HG02970 (cell line): Measurements from ENCODE around the gene SLIT1.

Experiments used
- ATAC-seq: cut with Tn5 transposase; IDR thresholded peaks from one replicate; pipeline ENCODE4 v1.9.1; 2021; ENCODE audit warnings: mild to moderate bottlenecking, moderate library complexity, moderate number of reproducible peaks; ENCODE audit not compliant: unreplicated experiment, low FRiP score

SLIT1 gene

DNA sequence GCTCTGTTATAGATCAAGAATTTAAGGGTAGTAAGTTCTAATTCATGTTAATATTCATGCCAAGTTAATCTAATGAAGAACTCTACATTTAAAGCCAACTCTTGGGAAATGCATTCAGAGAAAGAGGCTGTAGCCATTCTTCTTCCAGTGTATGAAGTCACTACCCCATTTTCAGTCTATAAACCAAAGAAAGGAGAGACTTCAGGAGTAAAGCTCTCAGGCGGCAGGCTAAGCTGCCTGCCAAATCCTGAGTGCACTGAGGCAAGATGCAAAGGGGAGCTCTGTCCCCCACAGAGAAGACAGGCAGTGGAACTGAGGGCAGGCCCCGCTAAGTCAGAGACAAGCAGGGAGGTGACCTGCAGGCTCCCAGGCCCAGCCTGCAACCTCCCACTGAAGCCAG lies 41.5 kb downstream of the SLIT1 start:
- ATAC-seq: no peak

DNA sequence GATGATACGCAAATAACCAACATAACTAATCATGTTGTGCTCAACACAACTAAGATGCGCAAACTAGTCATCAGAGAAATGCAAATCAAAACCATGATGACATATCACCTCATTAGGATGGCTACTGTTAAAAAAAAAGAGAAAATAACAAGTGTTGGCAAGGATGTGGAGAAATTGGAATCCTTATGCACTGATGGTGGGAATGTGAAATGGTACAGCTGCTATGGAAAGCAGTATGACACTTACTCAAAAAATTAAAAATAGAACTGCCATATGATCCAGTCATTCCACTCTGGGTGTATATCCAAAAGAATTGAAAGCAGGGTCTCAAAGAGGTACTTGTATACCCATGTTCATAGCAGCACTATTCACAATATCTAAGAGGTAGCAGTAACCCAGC lies 42.9 kb downstream of the SLIT1 start:
- ATAC-seq: no peak

DNA sequence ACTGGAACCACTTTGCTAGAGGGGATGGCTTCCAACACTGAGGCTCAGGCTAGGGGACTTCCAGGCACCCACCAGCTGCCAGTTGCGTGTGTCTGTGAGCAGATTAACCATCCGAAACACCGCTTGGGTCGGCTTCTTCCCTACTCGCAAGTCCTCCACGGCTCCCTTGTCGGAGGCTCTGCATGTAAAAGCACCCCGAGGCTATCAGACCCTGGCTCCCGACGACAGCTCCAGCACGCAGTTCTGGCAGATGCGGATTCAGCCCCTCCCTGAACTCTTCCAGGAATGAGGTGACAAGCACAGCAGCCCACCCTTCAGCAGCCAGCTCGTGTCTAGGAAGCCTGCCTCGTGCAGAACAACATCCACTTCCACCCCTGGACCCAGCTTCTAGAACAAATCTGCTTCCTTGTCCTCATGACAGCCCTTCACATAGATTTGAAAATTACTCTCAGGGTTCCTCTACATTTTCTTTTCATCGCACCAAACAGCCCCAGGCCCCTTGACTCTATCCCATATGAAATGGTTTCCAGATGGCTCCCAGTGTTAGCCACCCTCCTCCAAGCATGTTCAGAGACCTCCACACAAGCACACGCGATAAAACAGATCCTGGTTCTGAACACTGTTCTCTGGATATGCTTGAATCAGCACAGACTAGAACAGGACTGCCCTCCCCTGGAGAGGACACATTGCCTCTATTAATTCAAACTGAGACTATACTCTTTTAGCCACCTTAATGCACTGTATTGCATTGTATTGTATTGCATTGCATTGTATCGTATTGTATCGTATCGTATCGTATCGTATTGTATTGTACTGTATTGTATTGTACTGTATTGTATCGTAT lies 44.6 kb downstream of the SLIT1 start:
- ATAC-seq: no peak

DNA sequence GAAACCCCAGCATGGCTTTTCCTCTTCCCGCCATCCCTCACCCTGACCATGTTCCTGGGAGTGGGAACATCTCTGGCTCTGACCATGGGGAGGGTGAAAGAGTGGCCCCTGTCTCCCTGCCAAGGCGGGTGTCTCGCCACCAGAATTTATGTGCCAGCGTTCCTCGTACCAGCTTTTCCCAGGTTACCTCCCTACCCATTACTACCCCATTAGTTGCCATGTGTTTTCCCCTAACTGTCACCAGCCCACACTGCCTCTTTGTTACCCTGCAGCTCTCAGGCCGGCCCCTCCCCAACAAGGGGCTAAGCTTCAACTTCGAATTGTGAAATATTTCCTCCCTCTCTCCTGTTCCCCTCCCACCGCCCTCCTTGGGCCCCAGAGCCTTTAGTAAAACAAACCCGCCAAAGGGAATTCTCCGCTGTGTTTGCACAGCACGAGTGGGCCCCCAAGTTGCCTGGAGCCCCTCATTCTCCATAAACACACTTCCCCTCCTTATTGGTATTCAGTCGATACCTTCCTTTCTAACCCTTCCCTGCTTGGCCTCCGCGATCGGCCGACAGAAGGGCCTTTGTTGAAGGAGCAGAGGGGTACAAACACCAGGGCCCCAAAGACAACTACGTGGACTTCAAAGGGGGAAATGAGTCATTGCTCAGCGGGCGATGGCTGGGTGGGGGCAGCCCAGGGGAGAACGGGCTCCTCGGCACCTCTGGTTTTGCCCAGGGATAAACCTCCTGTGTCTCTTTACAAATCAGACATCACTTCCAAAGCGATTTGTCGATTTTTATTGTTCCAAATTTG lies 45.5 kb downstream of the SLIT1 start:
- ATAC-seq: no peak

DNA sequence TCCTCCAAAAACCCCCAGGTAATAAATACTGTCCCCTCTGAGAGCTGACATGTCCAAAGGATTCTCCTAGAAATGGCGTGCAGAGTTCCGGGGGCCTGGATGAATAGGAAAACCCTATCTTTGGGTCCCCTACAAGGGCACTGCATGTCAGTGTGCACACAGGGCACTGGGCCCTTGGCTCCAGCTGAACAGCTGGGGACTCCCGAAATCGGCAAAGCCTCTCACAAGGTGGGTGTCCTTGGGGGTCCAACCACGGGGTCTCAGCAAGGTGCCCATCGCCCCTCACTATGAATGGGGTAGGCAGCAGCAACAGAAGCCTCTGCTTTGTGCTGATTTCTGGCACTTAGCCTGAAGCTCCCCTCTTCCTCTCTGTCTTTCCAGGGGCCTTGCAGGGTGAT lies 46.1 kb downstream of the SLIT1 start:
- ATAC-seq: no peak

DNA sequence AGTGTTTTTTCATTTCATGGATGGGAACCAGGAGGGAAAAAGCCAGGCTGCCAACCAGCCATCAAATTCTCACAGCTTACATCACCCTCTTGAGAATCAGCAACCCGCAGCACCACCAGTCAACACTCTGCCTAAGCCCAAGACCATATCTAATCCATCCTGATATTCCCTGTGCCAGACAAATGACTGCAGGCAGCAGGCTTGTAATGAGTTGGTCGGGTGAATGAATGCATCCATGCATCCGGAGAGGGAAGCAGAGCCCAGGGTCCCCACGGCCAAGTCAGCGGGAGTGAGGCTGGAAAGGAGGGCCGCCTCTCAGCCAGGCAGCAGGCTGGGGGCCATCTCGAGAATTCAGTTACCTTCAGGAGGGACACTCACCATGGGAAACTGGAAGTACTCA lies 46.9 kb downstream of the SLIT1 start:
- ATAC-seq: no peak

DNA sequence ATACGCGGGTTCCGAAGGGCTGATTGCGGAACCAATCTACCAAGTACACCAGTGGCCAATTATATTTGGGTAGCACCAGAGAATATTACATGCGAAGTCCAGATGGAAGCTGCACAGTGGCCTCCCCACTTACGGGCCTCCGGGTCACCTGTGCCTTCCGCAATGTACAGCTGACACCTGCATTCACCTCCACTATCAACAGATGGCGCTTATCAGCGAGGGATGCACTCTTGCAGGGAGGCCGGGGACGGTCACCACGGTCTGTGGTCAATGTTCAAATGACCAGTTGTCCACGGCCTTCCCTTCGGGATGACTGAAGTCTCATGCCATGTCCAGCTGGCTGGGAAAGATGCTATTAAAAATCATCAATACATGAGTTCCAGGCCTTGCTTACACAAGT lies 47.6 kb downstream of the SLIT1 start:
- ATAC-seq: no peak

DNA sequence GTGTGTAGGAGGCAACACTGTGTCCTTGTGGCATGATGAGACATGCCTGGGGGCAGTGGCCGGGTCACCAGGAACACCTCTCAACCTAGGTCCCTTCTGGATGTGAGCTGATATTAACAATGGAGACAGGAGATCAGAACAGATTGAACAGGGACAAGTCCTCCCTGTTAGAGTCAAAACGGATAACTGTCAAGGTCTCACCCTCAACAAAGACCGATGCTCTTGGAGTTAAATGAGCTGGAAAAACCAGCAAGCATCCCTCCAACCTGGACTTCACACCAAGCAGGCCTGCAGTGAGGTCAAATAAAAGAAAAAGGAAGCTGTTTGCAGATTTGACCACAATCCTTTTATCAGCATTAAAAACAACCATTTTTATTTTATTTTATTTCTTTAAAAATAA lies 49.0 kb downstream of the SLIT1 start:
- ATAC-seq: no peak

DNA sequence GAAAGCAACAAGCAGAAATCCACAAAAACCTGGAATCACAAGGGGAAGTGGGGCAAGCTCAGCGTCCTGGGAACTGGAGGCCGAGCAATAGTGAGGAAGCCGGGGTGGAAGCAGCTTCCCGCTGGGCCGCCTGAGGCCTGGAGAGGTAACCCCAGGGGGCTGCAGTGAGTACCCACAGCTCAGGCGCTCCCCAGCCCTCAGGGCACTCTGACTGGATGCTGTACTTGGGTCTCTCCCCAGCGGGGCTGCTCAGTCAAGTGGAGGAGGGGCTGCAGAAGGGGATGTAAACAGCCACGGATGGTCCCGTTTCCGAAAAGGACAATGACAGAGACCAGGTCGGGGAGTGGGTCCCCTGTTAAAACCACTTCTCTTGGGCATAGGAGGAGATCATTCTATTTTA lies 50.3 kb downstream of the SLIT1 start:
- no peak for ATAC-seq

DNA sequence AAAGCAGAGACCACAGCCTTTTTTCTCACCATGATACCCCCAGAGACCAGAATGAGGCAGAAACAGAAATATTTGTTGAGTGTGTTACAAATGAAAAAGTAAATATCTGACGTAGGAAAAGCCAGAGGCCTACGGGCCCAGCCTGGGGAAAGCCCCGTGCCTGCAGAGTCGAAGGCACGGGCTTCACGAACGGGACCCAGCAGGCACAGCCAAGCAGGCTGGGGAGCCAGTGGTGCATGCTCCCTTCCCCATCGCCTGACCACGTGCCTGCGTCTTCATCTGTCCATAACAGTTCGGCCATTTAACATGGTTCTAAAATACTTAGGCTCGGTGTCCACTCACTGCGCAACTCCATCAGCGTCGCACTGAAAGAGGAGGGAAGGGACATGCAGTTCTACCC lies 50.8 kb downstream of the SLIT1 start:
- no peak for ATAC-seq

DNA sequence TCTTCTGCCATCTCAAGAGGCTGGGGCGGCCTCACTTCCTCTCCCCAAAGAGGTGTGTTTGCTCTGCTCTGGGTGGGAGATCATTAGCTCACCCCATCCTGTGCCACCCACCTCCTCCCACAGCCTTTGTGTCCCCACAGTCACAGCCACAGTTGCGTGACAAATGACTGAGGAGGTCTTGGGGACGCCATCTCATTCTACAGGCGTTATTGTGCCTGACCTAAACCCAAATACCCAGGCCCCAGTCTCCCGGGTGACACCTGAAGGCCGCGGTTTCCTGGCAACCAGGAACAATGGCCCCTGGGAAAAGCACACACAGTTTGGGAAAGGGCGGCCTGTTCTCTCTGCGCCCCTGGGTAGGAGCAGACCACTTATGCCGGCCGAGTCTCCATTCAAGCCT lies 51.6 kb downstream of the SLIT1 start:
- no peak for ATAC-seq

DNA sequence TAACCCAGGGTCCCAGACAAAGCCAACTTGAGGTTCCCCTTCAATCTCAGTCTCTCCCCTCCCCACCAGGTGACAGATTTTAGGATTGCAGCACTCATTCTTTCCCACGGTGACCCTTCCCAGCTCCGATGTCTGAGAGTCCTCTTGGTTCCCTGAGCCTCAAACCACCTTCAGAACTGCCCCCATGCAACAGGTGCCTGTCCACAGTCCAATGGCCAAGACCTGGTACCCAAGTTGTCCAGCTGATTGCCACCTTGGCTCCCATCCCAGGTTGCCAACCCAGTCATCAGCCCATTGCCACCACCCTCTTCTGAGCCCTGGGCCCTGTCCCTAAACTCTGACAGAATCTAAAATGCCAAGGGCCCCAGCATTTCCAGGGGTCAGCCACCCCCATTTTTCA lies 53.5 kb downstream of the SLIT1 start:
- ATAC-seq: no peak

DNA sequence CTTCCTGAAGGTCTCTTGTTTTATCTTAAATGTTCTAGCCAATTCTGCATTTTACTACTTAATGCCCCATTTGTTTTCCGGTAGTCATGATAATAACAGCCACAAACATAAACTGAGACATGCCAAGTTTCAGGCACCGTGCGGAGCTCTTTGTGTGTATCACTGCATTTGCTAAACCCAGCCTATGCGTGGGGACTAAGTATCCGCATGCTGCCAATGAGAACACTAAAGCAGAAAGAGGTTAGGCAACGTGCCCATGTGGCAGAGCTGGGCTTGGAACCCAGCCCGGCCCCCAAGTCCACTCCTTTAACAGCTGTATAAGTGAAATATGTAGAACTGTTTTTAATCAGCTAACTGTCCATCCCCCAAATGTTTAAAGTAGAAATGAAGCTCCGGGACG lies 54.1 kb downstream of the SLIT1 start:
- ATAC-seq: no peak

DNA sequence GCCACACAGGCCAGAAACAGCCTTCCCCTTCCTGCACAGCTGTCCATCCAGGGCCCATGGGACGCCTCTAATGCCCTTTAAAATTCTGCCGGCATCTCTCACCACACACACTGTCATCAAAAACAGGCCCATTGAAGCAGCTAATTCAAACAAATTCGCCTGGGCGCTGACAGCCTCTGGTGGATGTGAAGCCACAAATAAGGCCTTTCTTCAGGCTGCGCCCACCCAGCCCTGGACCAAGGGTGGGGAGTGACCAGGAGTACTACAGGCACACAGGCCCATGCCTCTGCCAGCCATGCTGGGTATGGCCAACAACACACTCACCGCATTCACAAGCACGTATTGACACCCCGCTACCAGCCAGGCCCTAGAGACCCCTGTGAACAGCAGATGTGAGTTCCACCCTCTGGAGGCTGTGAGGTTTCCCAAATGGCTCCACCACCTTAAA lies 54.6 kb downstream of the SLIT1 start:
- ATAC-seq: no peak

DNA sequence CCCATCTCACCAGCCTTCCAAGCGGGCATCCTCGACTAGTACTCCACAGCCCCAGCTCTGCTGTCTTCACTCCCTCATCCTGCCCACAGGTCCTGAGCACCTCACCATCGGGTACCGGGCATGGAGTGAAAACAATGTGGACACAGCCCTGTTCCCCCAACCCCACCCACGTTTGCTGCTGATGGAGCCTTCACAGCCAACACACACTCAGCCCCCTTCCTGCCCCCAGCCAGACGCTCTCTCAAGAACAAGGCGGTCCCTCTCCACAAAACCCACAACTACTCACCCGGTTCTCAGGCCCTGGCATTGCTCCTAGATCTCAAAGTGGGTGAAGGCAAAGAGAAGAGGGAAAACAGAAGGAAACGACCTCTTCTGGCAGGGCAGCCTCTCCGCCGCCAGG lies 56.1 kb downstream of the SLIT1 start:
- ATAC-seq: no peak

DNA sequence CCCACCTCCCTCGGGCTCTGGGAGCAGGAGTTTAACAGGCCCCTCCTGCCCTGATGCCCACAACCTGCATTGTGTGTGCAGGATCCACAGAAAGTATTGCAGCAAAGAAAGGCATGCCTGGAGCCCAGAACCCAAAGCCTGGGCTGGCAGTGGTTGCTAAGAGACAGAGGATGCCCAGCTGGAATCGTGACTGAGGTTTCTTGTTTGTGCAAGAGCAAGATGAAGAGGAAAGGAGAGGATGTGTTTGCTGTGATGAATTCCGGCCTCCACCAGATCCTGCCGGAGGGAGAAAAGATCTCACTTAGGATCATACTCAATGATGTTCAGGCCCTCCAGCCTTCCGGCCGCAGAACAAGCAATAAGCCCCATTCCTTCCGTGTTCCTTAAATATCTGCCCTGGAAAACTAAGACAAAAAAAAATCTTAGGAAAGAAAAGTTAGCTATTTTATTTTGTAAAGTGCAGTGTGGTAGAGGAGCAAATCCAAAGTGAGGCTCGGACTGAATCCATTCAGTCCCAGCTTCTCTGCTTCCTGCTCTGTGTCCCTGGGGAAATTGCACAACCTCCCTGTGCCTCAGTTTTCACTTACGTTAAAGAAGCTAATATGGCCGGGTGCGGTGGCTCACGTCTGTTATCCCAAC lies 57.1 kb downstream of the SLIT1 start:
- ATAC-seq: no peak

DNA sequence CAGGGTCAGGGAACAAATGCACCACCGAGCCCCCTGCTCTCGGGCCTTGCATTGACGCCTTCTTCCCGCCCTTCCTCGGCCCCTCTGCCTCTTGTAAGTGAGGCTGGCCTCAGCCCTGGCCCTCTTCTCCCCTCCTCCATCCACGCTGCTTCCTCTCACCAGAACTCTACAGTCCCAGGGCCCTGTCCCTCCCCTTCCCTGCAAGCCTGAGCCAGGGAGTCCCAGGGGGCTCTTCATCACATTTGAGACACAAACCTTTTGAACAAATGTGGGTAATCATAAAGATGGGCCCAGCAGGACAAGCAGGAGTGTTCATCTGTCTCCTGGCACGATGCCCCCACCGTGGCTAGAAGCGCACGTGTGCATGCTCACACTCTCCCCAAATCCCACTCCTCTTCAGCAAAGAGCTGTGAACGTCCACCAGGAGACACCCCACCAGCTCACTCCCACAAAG lies 57.7 kb downstream of the SLIT1 start:
- no peak for ATAC-seq

DNA sequence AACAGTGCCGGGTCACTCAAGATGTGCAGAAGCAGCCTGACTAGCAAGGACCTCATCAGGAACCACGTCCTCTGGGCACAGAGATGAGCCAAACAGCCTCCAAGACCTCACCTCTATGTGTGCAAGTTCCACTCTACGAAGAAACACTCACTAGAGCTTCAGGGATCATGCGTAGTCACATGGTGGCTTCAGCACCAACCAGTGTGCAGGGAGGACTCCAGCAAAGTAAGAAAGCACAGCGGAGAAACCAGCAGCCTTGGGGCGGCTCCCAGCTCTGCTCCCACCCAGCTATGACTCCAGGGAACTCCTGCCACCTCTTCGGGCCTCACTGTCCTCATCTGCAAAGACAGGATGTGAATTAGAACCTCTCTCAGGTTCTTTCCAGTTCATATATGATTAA lies 58.2 kb downstream of the SLIT1 start:
- ATAC-seq: no peak

DNA sequence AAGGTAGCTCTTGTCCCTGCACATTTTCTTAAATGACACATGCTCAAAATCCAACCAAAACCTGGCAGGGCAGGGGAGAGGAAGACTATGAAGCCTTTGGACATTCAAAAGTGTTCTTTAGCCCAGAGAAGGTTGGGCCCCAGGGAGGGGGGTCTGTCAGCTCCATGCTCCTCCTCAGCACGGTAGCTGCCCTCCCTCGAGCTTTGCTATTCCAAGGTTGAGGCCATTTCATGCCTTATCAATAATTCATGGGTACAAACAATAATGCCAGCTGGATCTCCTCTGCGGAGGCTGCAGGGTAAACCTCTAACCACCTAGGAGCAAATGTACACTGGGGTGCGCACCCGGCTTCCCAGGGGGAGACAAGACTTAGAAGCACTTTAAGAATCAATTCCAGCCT lies 61.5 kb downstream of the SLIT1 start:
- no peak for ATAC-seq

DNA sequence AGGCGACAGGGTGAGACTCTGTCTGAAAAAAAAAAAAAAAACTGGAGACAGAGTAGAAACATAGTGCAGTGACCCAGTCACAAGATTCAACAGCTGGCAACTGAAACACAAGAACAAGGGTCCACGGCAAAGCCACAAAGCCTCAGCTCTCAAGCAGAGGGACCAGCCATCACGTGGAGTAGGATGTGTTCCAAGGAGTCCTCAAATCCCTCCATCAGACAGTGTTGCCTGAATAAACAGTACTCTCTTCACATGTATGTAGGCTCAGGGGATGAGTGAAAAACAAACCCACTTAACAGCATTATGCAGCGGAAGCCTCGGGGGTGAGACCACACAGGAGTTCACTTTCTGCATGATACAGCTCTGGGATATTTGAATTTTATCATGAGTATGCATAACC lies 62.0 kb downstream of the SLIT1 start:
- ATAC-seq: no peak

DNA sequence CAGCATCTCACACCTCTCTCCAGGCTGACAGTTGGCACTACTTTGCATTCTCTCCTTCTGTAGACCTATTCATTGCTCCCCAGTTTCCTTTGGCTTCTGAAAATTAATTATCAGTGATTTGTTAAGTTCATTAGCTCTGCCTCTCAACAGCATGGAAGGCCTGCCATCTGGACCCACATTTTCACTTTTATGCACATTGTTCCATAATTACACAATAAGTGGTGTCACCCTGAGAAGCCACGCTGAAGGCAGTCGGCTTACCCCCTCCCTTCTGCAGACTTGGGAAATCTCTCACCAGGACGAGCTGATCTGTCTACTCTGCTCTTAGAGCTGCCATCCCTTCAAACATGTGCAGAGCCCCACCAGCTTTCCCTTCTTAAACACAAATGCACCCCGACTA lies 64.7 kb downstream of the SLIT1 start:
- no peak for ATAC-seq
